GM21576 (cell line): Measurements from ENCODE around the gene WDR33.

Experiments used
- ATAC-seq: cut with Tn5 transposase; IDR thresholded peaks from one replicate; pipeline ENCODE4 v1.9.1; 2021; ENCODE audit warnings: mild to moderate bottlenecking, moderate library complexity; ENCODE audit not compliant: unreplicated experiment

WDR33 gene

GRCh38 chr2:127675331-127676261, 135.4 kb downstream of the WDR33 start, which contains the start of gene LIMS2:
LIMS2 (minus strand) TSS chr2:127675530; CDS start chr2:127675024, 506 bp downstream.
- no peak for ATAC-seq

- ATAC-seq: no peak
These were observed 136.4 kb downstream of the WDR33 start for GRCh38 chr2:127674241-127675209.

GRCh38 chr2:127673291-127674069, 137.5 kb downstream of the WDR33 start:
- ATAC-seq: no peak

DNA sequence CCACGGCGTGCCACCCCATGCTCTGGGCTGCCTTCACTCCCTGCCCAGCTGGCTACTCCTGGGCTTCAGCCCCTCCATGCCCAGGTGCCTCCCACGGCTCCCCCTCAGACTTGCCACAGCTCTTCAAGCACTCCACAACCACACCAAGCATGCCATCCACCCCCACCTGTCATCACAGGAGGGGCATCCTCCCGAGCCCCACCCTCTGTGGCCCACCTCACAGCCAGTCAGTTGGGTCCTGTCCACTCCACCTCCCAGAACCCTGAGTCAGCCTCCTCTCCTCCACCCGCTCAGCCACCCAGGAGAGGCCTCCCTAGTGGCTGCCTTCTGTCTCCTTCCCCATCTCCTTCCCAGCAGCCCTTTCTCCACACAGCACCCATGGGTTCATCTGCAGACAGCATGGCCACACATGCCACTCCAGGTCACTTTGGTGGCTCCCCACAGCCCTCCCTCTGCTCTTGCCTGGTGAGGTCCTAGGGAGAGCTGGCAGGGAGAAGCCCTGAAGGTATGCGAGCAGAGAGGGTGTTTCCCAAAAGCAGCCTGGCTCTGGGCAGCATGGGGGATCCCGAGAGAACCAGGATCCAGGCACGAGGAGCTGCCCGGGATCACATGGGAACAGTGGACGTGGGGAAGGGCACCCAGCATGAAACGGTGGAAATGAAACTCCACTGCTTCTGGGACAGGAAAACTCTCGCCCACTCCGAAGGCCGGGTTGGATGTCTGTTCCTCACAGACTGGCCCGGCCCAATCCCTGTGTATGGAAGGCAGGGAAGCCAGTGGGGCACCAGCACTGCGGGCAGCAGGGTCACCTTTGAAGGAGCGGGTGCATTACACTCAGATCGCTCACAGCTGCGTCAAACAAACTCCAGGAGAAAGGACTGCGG, 138.4 kb downstream of the WDR33 start:
- ATAC-seq: no peak

DNA sequence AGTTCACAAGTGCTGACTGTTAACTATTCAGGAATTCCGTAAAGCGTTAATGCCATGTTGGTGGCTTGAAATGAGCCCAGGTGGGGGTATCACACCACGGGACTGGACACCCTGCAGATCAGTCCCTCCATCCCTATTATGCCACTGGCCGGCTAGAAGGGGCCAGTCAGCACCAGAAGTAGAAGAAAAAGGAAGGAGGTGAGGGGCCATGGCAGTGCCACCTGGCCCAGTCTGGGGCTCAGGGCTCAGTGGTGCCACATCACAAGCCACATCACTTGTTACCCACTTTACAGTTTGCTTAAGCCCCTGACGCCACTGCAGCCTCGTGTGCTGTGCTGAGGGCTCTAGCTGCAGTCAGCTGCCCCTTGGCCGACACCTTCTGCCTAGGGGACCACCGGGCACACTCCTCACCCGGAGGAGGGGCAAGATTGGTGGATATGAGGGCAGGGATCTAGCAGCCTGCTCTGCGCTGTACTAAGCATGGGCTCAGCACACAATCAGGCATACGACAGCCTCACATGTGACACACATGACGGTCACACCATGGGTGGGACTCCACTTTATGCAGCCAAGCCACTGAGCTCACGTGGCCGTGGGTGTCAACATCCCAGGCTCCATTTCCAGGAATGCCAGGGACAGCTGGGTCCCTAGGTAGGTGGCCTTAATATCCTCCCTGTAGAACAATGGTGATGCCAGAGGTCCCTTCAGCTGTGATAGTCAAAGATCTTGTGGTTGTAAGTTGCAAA, 139.2 kb downstream of the WDR33 start:
- ATAC-seq: no peak

DNA sequence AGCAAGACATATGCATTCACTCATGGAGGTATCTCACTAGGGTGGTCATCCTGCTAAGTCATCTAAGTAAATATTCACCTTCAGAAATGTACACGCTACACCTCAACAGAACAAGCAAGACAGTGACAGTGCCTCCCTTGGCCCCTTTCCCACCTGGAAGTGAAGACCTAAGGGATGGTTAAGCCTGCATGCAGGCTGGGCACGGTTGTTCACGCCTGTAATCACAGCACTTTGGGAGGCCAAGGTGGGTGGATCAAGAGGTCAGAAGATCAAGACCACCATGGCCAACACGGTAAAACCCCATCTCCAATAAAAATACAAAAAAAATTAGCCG, 140.0 kb downstream of the WDR33 start:
- no peak for ATAC-seq

DNA sequence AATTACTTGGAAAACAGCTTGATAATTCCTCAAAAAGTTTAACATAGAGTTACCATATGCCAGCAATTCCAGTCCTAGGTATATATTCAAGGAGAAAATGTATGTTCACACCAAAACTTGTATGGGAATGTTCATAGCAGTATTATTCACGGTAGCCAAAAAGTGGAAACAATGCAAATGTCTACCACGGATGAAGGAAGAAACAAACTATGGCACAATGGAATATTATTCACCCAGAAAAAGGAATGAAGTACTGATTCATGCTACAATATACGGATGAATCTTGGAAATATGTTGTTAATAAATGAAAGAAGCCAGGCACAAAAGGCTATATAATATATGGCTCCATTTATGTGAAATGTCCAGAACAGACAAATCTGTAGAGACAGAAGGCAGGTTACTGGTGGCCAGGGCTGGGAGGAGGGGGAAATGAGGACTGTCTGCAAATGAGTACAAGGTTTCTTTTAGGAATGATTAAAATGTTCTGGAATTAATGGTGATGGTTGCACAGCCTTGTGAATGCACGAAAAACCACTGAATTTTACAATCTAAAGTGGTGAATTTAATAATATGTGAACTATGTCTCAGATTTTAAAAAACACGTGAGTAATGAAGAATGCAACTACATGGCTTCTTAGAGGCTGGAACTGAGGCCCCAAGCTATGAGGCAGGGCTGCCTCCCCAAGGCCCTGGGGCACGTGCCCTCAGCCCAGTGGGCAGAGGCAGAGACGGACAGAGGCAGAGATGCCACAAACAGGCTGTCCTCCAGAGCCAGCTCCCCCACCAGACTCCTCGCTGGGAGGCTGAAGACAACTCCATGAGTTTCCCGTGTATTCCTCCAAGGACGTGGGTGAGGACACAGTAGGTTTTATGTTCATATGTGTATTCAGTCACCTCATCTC, 140.7 kb downstream of the WDR33 start:
- ATAC-seq: no peak

DNA sequence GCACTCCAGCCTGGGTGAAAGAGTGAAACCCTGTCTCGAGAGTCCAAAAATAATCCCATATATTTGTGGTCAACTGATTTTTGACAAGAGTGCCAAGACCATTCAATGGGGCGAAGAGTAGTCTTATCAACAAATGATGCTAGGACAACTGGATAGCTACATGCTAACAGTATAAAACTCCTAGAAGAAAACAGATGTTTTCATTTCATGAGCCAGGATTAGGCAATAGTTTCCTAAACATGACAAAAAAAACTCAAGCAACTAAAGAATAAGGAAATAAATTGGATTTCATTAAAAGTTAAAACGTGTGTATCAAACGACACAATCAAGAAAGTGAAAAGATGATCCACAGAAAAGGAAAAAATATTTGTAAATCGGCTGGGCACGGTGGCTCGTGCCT, 141.9 kb downstream of the WDR33 start:
- ATAC-seq: no peak

DNA sequence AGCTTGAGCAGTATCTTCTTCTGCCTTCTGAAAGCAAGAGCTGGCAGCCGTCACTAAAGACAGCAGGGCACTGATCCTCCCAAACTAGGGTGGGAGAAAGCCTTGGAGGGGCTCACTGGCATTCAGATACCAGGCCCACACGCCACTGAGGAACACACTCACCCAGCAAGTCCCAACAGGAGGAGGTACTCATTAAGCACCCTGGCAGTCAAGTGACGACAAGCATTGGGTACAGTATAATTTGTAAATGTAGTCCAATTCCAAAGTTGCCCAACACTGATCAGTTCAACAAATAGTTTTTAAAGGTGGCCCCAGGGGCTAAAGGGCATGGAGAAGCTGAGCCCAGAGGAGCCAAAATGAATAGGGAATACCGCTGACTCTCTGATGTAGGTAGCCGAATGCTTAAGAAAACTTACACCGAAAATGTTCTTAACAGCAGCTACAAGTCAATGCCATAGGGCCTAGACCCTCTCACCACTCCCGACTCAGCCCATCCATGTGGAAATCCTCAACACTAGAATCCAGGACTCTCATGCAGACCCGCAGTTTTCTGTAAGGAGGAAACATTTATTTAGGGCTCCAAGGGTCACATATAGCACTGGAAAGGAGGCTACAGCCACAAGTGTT, 145.6 kb downstream of the WDR33 start:
- ATAC-seq: no peak

DNA sequence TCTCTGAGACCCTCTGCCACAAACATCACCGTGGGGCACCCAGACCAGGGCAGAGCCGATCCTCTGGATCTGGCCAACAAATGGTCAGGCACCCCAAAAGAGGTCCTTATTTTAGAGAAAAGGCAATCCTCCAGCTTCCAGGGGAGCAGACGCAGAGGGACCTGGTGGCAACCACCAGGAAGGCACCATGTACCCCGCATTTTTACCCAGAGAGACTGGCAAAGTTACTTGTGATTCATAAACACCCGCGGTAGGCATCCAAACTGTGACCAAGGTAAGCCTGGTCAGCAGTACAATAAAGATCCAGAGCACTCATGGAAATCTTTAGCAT, 146.1 kb downstream of the WDR33 start:
- ATAC-seq: no peak

- no peak for ATAC-seq
These were observed 146.7 kb downstream of the WDR33 start for GRCh38 chr2:127664065-127664894.

- ATAC-seq: no peak
These were observed 147.4 kb downstream of the WDR33 start for GRCh38 chr2:127663566-127664064.

DNA sequence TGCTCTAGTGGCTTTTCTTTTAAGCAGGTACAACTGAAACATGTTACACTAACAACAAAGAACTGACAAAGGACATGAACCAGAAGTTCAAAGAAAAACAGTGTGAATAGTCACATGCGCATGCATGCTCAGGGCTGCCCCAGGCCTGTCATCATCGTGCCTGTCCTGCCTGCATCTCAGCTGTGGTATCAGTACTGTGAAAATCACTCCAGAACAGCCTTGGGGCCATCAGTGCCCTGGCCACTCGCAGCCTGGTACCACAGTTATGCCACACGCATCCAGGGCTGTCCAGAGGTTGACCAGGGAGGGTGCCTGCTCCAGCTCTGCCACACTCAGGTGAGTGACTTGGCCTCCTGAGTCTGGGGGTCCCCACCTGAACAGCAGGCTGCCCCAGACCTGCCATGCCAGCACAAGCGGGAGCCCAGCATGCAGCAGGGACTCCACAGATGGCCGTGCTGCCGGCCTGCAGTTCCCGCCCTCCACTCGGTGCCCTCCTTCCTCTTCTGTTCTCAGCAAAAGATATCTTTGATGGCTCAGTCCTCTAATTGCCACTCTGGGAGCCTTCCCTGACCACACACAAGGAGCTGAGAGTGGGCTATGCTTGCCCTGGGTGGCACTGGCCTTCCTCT, 147.9 kb downstream of the WDR33 start:
- no peak for ATAC-seq

GRCh38 chr2:127661949-127662510, 148.9 kb downstream of the WDR33 start:
- ATAC-seq: no peak

- ATAC-seq: no peak
These were observed 149.8 kb downstream of the WDR33 start for GRCh38 chr2:127661072-127661649.

- ATAC-seq: no peak
These were observed 150.7 kb downstream of the WDR33 start for GRCh38 chr2:127660291-127660578.
